Endodermal cell (in vitro differentiated cells): ENCODE results near the gene PCBP3. TPM values are rescaled to one million over a fixed set of nuclear protein-coding genes. Genes with fewer than 3 reads are reported as not detected.

Experiments
- DNase-seq: peaks from one replicate; pipeline ENCODE4 v3.0.0-alpha.2; 2017
- H3K27ac ChIP-seq: 2 replicates; pipeline ENCODE4 v1.5.1; 2013; ENCODE audit warnings: mild to moderate bottlenecking, low read depth, low read length, moderate library complexity
- H3K27me3 ChIP-seq: 2 replicates; pipeline ENCODE4 v1.6.1; 2013; ENCODE audit warnings: mild to moderate bottlenecking, low read length, moderate library complexity; ENCODE audit not compliant: insufficient read depth, control insufficient read depth, poor library complexity, severe bottlenecking
- H3K36me3 ChIP-seq: 2 replicates; pipeline ENCODE4 v1.7.0; 2013; ENCODE audit warnings: mild to moderate bottlenecking, low read length, moderate library complexity; ENCODE audit not compliant: control insufficient read depth, insufficient read depth
- H3K4me1 ChIP-seq: one replicate; pipeline ENCODE4 v1.7.0; 2013; ENCODE audit warnings: low read length; ENCODE audit not compliant: control insufficient read depth, insufficient read depth
- H3K4me3 ChIP-seq: 2 replicates; pipeline ENCODE4 v1.5.1; 2013; ENCODE audit warnings: mild to moderate bottlenecking, low read length, moderate library complexity
- H3K9ac ChIP-seq: 2 replicates; pipeline ENCODE4 v1.6.1; 2013; ENCODE audit warnings: mild to moderate bottlenecking, low read length, moderate library complexity; ENCODE audit not compliant: poor library complexity, severe bottlenecking; ENCODE audit errors: extremely low read depth
- H3K9me3 ChIP-seq: 2 replicates; pipeline ENCODE4 v1.6.1; 2013; ENCODE audit warnings: mild to moderate bottlenecking, low read length, moderate library complexity; ENCODE audit not compliant: control insufficient read depth
- H3K27ac Mint-ChIP-seq: 2 replicates; pipeline ENCODE4 v1.8.0; 2020; ENCODE audit warnings: mixed read lengths
- H3K27me3 Mint-ChIP-seq: 2 replicates; pipeline ENCODE4 v1.8.0; 2021; ENCODE audit warnings: mild to moderate bottlenecking, mixed read lengths; ENCODE audit not compliant: insufficient read depth
- H3K36me3 Mint-ChIP-seq: 2 replicates; pipeline ENCODE4 v1.8.0; 2020; ENCODE audit warnings: low read depth, mixed read lengths
- H3K4me1 Mint-ChIP-seq: 2 replicates; pipeline ENCODE4 v1.8.0; 2020; ENCODE audit warnings: mixed read lengths
- H3K4me3 Mint-ChIP-seq: 2 replicates; pipeline ENCODE4 v1.8.0; 2020; ENCODE audit warnings: mild to moderate bottlenecking, moderate library complexity, mixed read lengths
- H3K9me3 Mint-ChIP-seq: 2 replicates; pipeline ENCODE4 v1.8.0; 2020; ENCODE audit warnings: mild to moderate bottlenecking, mixed read lengths
- WGBS, 2 experiments: methylation state at CpG; one replicate each; pipeline versions ENCODE4 v1.1.5 to v1.1.7; 2013; ENCODE audit warnings: missing lambda C conversion rate in 2 of 2, mixed read lengths in 1 of 2; ENCODE audit not compliant: insufficient coverage in 1 of 2, insufficient read length in 1 of 2; 5-methylcytosine and 5-hydroxymethylcytosine counted together
- total RNA-seq, 2 donors: library from RNA; stranded (reverse); fragmentation: NEBNext Ultra II Directional in 1 of 2; extraction: Animal tissue kit (Norgen Biotek cat#: 25700) in 1 of 2; gene quantifications; 2 replicates in 1 of 2; 3 replicates in 1 of 2; pipeline ENCODE4 v1.2.1, GENCODE V29; 2021
- TF ChIP-seq, protein P1 (sequence below): fragments of 200-600 bp; sonication (generic); conservative IDR thresholded peaks from 2 replicates; pipeline ENCODE4 v1.5.0; 2021; ENCODE audit warnings: antibody characterized with exemption, mild to moderate bottlenecking

PCBP3 gene
- total RNA-seq, 2 donors from 2014 or later: 2.1 to 10.6 TPM

DNA sequence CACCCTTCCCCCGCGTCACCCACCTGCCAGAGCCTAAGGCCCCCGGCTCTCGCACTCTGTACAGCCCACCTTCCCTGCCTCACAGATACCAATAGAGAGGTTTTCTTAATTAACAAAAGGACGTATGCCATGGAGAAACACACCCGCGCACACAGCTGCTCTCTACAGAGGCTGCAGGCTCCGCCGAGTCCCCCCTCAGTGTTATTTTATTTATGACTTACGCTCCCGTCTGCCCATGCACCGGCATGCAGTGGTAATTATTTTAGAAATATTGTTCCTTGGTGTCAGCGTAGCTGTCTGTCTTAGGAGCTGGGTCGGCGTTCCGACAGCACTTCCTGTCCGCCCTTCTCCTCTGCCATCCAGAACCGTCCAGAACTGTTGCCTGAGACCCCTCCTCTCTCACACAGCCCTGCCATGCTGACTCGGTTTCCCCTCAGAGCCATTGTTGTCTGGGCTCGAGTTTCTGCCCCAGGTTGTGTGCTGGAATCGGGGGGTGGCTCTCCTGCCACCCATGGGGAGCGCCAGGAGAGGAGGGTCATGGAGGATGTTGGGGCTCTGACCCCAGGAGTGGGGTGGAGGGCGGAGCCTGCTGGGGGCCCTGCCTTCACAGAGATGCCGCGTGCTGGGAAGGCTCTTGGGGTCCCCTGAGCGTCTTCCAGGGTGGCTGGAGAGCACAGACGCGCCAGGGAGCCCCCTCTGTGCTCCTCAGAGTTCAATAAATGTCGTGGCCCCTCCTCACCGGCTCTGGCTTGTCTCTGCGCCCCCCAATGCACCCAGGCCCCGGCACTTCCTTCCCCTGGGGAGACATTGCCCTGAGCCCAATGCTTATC lies 298.4 kb downstream of the PCBP3 start:
- H3K4me1 Mint-ChIP-seq: no peaks in the 10 kb centered on the region
- no peak overlapping the region for H3K4me3 Mint-ChIP-seq
- H3K4me1 ChIP-seq: no peaks in the 10 kb centered on the region
- H3K27ac Mint-ChIP-seq: no peak overlapping the region
- TF ChIP-seq, protein P1, sequence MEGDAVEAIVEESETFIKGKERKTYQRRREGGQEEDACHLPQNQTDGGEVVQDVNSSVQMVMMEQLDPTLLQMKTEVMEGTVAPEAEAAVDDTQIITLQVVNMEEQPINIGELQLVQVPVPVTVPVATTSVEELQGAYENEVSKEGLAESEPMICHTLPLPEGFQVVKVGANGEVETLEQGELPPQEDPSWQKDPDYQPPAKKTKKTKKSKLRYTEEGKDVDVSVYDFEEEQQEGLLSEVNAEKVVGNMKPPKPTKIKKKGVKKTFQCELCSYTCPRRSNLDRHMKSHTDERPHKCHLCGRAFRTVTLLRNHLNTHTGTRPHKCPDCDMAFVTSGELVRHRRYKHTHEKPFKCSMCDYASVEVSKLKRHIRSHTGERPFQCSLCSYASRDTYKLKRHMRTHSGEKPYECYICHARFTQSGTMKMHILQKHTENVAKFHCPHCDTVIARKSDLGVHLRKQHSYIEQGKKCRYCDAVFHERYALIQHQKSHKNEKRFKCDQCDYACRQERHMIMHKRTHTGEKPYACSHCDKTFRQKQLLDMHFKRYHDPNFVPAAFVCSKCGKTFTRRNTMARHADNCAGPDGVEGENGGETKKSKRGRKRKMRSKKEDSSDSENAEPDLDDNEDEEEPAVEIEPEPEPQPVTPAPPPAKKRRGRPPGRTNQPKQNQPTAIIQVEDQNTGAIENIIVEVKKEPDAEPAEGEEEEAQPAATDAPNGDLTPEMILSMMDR: no peak
- no peaks in the 10 kb centered on the region for H3K9me3 Mint-ChIP-seq
- no peaks in the 10 kb centered on the region for H3K9me3 ChIP-seq
- 85 to 91% methylated on average over 19 to 32 of the region's 32 CpGs for WGBS, 2 experiments
- no peaks in the 10 kb centered on the region for H3K36me3 ChIP-seq
- H3K9ac ChIP-seq: no peak overlapping the region
- DNase-seq: no peak
- no peak overlapping the region for H3K27ac ChIP-seq
- no peaks in the 10 kb centered on the region for H3K27me3 ChIP-seq
- H3K4me3 ChIP-seq: no peak overlapping the region
- H3K36me3 Mint-ChIP-seq: no peaks in the 10 kb centered on the region
- no peaks in the 10 kb centered on the region for H3K27me3 Mint-ChIP-seq

DNA sequence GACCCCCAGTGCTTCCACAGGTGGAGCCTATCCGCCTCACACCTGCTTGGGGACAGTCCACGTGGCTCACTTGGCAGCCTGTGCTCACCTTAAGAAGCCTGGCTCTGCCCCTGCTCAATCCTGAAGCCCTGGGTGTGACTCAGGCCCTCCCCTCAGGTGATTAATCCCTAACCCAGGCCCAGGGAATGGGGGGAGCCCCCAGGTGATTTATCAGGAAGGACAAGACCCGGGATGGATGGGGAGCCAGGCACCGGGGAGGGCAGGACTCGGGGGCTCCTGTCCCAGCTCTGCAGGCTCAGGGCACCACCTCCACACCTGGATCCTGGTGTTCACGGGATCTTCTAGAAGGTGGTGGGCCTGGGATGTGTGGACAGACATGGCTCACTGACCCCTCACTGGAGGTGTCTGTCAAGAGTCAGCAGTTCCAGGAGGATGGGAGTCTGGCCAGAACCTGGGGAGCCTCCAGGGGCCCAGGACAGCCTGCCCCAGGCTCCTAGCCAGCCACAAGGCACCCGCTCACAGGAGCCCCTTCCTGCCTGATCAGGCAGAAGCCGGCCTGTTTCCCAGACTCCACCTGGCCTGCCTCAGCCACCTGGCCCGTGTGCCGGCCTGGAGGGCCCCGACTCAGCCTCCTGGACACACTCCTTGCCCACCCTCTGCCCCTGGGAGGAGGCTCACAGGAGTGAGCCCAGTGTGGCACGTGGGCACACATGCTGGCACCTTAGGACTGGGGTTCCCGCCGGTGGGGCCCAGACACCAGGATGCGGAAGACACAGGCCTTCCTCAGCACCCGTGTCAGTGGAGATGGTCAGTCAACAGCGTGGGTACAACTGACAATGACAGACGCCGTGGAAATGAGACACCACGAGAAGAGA lies 299.5 kb downstream of the PCBP3 start:
- Histone ChIP-seq H3K4me1 (no peaks in the 10 kb centered on the region), H3K27me3 (no peaks in the 10 kb centered on the region), H3K4me3 (no peak overlapping the region), H3K9ac (no peak overlapping the region), H3K27ac (no peak overlapping the region), H3K9me3 (no peaks in the 10 kb centered on the region), H3K36me3 (no peaks in the 10 kb centered on the region)
- TF ChIP-seq, protein P1: no peak
- Mint-ChIP-seq H3K27me3 (no peaks in the 10 kb centered on the region), H3K4me1 (no peaks in the 10 kb centered on the region), H3K4me3 (no peak overlapping the region), H3K27ac (no peak overlapping the region), H3K9me3 (no peaks in the 10 kb centered on the region), H3K36me3 (no peaks in the 10 kb centered on the region)
- WGBS, 2 experiments: 91% methylated on average over 14 to 20 of the region's 20 CpGs
- no peak for DNase-seq

DNA sequence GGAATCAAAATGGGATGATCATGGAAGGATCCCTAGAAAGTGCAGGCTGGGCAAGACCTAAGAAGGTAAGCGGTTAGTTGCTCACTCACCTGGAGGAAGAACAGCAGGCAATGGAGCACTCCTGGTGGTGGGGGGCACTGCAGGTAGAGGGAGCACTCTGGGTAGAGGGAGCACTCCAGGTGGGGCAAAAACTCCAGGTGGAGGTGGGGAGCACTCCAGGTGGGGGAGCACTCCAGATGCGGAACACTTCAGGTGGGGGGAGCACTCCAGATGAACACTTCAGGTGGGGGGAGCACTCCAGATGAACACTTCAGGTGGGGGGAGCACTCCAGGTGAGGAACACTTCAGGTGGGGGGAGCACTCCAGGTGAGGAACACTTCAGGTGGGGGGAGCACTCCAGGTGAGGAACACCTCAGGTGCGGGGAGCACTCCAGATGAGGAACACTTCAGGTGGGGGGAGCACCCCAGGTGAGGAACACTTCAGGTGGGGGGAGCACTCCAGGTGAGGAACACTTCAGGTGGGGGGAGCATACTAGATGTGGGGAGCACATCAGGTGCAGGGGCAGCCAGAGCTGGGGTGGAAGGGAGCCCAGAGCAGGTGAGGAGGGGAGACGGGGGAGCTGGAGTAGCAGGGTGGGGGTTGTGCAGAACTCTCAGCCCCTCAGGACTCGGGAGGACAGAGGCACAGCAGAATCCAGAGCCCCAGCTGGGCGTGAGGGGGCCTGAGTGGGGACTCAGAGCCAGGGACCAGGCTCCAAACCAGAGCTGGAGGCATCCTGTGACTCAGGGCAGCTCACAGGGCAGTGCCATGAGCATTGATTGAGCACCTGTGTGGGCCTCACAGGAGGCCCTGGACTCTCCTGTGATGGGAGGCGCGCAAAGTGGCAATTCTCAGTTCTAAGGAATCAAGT lies 300.4 kb downstream of the PCBP3 start:
- H3K27ac Mint-ChIP-seq: no peak overlapping the region
- Histone ChIP-seq H3K27me3 (no peaks in the 10 kb centered on the region), H3K9ac (no peak overlapping the region), H3K36me3 (no peaks in the 10 kb centered on the region), H3K27ac (no peak overlapping the region), H3K4me1 (no peaks in the 10 kb centered on the region), H3K9me3 (no peaks in the 10 kb centered on the region), H3K4me3 (no peak overlapping the region)
- peaks cover 5% of the 10 kb centered on the region for H3K4me1 Mint-ChIP-seq
- no peak for DNase-seq
- no peaks in the 10 kb centered on the region for H3K27me3 Mint-ChIP-seq
- H3K9me3 Mint-ChIP-seq: no peaks in the 10 kb centered on the region
- WGBS, 2 experiments: 92 to 94% methylated on average over 6 to 8 of the region's 8 CpGs
- TF ChIP-seq, protein P1: no peak
- no peak overlapping the region for H3K4me3 Mint-ChIP-seq
- H3K36me3 Mint-ChIP-seq: no peaks in the 10 kb centered on the region
